ENCODE data around the gene GBP6.
"Not testable (repeated sequence)": the region's sequence is repeated elsewhere in the genome, so short reads cannot be mapped to it uniquely, and the experiment has no call there.

The GBP6 gene, protein sequence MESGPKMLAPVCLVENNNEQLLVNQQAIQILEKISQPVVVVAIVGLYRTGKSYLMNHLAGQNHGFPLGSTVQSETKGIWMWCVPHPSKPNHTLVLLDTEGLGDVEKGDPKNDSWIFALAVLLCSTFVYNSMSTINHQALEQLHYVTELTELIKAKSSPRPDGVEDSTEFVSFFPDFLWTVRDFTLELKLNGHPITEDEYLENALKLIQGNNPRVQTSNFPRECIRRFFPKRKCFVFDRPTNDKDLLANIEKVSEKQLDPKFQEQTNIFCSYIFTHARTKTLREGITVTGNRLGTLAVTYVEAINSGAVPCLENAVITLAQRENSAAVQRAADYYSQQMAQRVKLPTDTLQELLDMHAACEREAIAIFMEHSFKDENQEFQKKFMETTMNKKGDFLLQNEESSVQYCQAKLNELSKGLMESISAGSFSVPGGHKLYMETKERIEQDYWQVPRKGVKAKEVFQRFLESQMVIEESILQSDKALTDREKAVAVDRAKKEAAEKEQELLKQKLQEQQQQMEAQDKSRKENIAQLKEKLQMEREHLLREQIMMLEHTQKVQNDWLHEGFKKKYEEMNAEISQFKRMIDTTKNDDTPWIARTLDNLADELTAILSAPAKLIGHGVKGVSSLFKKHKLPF

DNA sequence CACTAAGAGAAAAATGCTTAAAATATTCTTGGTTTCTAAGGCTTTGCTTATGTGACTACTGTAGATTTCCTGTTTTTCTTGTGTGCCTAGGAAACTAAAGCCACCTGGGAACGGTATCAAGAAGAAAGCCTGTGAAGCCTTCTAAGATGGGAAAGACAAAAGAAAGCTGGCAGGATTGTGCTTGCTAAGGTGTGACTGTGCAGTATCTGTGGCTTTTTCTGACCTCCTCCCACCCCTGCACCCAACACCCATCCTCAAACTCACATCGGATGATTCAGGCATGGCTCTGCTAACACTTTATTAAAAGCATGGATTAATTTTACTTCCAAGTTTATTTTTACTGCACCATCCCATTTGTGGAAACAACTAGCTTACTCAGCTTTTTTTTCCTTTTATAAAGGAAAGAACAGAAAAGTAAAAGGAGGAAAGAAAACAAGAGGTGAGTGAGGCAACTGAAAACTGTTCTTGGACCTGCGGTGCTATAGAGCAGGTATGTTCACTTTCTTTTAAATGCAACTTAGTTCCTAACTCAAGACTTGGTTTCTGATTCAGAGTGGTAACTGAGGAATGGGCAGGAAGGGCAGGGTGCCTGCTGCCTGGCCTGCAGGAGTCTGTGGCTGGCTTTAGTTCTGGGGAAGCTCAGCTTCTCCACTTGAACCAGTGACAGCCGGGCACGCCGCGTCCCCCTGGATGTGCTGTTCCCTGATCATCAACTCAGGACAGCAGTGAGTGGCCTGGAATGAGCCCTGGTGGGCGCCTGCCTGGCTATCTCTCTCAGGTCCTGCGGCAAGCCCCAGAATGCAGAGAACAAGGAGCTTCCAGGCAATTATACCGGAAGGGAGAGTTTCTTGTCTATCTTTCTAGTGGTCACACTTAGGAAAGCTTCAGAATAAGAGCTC lies at the start of gene GBP6:
Gene GBP6 (plus strand): TSS at position 422 of the 899 bp plus-strand sequence. CDS start 4,493 bp downstream, outside the sequence.
- DNase-seq: no peak

DNA sequence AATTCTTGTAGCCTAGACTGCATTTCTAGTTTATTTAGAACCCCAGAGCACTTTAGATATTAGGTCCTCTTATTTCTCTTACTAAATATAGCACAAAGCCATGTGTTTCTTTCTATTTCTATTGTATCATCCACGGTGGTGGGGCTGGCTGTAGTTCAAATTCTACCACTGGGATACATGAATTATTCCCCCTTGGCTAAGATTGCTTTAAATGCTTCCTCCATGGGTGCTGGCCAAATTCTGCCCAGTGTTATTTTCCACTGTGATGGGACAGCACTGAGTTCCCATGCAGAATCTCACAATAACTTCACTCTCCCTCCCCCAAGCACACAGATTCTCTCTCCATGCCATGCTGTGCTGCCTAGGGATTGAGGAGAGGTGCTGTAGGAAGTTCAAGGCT lies 41.5 kb upstream of the GBP6 start:
- DNase-seq: no peak

DNA sequence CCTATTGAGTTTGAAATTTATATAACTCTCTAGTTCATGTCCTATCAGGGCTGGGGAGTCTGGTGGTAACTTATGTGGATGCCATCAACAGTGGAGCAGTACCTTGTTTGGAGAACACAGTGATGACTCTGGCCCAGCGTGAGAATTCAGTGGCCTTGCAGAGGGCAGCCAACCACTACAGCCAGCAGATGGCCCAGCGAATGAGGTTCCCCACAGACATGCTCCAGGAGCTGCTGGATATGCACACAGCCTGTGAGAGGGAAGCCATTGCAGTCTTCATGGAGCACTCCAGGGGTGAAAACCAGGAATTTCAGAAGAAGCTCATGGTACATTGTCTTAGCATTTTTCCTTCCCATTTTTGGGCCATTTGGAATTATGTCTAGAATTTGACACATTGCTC lies 32.0 kb upstream of the GBP6 start:
- no peak for DNase-seq

DNA sequence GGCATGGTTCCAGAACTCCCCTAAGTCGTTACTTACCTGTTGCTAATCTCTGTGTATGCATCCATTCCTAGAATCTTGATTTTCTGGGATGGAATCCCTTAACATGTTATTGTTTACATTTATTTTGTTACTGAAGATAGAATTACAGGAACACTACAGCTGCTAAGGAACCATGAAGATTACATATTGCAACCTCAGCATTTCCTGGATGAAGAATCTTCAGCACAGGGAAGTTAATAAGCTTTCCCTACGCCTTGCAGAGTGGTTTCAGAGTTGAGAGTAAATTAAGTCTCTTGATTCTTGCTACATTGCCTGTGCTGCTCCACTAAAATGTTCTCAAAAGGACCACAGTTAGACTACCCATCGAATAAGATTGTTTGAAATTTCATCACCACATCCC lies 31.4 kb upstream of the GBP6 start:
- no peak for DNase-seq

DNA sequence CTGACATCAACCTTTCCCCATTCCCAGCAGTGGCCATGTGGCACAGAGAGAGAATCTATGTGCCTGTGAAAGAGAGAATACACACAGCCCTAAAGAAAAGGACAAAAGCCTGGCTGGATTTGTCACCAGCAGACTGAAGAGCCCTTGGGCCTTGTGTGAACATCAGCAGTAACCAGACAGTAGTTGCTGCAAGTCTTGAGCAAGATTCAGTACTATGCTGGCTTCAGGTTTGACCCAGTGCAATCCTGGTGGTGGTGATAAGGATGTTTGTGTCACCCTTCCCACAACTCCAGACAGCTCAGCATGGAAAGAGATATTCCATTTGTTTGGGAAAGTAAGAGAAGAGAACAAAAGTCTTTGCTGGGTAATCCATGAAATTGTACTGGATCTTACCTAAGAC lies 28.4 kb upstream of the GBP6 start:
- no peak for DNase-seq

DNA sequence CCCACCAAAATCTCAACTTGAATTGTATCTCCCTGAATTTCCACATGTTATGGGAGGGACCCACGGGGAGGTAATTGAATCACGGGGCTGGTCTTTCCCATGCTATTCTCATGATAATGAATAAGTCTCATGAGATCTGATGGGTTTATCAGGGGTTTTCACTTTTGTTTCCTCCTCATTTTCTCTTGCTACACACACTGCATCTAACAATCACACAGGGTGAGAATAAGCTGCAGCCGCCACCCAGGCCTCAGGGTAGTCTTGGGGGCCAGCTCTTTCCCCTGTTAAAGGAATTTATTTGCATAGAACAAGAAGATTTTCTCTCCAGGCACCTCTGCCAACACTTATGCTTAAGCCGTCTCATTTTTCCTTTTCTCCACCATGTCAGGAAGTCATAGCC lies 26.0 kb upstream of the GBP6 start:
- no peak for DNase-seq

DNA sequence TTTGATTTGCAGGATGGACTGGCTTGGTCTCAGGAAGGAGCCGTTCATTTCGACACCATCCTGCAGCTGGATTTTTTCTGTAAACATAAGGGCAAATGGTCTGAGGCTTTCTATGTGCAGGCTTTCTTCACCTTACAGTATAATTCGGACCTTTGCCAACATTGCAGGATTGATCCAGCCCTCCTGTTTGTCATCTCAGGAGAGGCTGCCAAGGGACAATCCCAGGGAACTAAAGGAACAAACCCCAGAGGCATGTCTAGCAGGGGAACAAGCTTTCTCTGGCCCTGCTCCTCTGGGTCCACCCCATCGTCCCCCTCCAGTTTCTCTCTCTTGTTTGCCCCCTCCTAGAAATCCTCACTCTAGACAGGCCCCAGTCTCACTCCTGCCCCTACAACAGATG lies 24.8 kb upstream of the GBP6 start:
- DNase-seq: no peak

DNA sequence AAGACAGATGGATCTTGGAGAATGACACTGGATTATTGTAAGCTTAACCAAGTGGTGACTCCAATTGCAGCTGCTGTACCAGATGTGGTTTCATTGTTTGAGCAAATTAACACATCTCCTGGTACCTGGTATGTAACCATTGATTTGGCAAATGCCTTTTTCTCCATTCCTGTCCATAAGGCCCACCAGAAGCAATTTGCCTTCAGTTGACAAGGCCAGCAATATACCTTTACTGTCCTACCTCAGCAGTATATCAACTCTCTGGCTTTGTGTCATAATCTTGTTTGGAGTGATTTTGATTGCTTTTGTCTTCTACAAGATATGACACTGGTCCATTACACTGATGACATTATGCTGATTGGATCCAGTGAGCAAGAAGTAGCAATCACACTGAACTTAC lies 18.4 kb upstream of the GBP6 start:
- DNase-seq: not testable (repeated sequence)

DNA sequence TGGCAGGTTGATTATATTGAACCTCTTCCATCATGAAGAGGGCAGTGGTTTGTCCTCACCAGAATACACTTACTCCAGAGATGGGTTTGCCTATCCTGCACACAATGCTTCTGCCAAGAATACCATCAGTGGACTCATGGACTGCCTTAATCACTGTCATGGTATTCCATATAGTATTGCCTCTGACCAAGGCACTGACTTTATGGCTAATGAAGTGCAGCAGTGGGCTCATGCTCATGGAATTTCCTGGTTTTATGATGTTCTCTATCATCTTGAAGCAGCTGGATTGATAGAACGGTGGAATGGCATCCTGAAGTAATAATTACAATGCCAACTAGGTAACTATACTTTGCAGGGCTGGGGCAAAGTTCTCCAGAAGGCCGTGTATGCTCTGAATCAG lies 16.6 kb upstream of the GBP6 start:
- DNase-seq: no peak

DNA sequence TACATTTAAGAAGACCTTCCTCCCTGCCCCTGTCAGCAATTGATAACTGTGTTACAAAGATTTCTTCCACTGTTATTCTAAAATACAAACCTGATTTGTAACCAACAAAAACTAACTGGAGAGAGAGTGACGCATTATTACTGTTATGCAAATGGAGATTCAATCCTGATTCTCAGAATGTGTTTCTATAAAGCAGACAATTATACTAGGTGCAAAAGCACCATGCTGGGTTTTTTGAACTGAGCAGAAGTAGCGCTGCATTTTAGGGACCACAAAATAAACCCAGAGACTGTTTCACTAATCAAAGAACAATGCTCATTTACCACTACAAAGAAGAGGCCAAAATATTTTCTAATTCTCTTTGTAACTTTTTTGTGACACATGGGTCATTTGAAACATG lies 13.6 kb upstream of the GBP6 start:
- no peak for DNase-seq

DNA sequence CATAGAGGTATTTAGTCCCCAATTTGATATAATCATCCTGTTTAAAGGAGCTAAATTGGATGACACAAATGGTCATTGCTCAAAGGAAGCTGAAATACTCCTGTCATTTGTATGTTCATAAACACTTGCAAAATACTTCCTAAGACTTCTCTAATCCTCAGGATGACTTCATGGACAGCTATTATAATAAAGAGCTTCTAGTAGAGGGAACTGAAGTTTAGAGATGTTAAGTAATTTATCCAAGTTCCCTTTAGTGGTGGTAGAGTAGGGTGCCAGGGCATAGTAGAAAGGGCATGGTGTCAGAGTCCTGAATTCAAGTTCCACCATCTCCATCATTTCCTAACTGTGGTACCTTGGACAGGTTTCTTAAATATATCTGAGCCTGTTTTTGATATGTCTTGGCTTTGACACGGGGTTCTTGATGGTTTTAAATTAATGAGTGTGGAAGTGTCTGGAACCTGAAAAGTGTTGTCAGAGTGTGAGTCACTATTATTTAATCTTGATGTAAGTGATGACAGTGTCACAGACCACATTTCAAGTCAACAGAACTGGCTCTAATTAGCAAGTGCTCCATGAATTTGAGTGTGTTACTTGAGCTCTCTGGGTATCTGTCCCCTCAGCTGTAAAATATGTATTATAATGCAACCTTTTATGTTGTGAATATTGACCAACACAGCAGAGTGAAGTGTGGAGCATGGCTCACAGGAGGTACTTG lies 12.1 kb upstream of the GBP6 start:
- no peak for DNase-seq

DNA sequence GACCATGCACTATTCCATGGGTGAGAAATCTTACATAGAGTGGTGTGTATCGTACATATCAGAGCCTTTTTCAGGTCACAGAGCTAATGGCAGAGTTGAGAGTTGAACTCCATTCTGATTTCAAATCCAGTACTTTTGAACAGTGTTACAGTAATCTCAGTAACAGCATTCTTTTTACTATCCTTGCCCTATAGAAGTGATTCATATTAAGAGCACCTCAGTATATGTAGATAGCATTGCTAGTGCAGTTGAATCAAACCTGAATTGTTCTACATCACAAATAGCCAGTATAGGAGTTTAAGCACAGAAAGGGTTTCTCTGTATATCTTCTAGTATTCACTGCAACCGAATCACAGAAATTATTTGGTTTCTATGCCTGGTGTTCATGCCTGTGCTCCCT lies 11.4 kb upstream of the GBP6 start:
- DNase-seq: no peak

DNA sequence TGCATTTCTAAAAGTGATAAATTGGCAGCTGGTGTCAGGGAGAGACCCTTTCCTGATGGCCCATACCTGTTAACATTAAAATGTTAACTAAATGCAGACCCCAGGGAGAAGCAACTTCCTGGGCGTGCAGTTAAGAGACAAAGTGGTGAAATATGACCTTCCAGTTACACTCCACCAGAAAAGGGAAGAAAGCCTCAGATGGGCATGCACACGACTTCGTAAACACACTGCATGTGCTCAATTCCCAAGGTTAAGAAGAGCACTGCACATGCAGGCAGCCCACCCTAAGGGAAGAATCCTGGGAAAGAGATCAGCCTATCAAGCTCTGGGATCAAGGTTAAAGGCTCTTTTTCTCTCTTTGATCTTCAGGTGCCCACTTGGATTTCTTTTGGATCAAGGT lies 9.7 kb upstream of the GBP6 start:
- no peak for DNase-seq

DNA sequence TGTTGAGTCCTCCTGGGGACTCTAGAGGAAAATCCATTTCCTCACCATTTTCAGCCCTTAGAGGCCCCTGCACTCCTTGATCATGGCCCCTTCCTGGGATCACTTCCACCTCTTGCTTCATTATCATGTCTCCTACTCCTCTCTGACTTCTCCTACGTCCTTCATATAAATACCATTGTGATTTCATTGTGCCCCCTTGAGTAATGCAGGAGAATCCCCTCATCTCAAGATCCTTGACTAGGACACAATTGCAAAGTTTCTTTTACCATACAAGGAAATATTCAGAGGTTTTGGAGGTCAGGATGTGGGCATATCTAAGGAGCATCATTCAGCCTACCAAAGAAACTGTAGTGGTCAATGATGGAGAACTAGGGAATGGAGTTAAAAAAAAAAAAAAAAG lies 8.8 kb upstream of the GBP6 start:
- DNase-seq: no peak

DNA sequence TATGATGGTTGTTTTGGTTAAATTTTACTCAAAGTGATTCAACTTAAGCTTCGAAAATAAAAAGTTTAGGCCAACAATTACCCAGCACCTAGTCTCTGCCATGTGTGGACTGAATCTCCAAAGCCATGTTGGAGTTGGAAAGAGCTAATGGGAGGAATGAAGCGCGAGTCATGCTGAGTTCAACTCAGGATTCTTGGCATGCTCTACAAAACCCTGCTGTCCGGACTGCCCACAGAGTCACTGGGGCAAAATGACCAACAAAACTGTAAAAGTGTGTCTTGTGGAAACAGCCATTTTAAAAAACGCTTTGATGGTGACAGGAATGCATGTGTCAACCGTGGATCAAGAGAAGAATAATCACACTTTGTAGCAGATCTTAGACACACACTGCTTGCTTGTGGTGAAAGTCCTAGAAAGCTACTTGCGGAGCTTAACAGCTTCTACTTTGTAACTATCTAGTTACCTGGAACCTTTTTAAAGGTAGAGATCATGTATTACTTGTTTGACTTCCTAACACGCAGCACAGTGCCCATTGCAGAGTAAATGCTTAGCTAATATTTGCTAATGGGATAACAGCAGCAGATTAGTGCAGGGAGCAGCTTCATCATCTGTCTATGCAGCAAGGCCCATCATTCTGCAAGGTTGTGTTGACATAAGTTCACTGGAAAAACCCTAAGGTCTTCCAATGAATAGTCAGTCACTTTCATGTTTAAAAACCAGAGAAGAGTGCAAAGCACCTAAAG lies 7.0 kb upstream of the GBP6 start:
- DNase-seq: peak; percentile 24

DNA sequence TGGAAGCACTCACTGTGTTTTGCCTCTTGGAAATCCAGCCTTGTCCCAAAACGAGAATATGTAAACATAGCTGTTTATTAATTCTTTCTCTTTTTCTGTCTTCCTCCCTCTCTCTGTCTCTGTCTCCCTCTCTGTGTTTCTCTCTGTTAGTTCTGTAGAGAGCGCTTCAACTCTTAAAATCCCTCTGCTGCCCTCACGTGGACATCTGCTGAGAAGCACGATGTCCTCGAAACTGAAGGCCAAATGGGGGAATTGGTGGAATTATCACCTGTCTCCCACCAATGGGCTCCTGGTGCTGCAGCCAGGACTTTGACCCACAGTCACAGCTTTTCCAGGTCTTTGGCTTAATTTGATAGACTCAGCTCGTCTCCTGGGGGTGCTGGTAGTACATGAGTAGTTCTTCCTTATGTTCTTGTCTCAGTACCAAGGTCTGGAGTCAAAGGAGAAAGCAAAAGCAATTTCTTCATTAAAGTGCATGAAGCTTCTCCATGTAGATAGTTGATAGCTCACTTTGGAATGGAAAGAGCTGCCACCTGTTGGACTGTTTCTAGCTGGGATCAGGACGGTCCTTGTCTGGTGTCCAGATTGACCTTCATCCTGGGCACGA lies 5.5 kb upstream of the GBP6 start:
- peak; percentile 79 for DNase-seq

DNA sequence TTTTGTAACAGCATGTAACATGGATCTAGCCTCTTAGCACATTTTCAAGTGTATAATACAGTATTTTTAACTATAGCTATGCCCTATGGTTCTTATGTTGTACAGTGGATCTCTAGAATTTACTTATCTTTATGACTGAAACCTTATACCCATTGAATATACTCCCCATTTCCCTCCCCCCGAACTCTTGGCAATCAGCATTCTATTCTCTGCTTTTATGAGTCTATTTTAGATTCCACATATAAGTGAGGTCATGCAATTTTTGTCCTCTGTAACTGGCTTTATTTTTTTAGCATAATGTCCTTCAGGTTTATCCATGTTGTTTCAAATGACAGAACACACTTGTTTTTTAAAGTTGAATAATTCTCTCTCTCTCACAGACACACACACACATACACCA lies 3.1 kb upstream of the GBP6 start:
- DNase-seq: no peak

DNA sequence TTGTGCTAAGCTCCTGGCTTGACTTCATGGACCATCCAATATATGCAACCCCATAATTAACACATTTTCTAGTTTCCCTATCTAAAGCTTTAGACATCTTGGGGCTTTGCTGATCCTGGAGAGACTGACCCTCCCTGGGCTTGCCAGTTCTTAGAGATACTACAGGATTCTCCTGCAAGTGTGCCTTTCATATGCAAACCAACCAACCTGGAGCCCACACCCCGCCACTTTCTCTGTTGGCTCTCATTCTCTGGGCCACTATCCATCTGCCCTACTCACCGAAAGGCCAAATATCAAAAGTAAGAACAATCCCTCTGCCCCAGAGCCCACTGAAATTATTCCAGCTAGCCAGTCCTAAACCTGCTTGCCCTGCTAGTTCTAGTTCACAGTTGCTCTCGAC lies 2.2 kb upstream of the GBP6 start:
- no peak for DNase-seq

DNA sequence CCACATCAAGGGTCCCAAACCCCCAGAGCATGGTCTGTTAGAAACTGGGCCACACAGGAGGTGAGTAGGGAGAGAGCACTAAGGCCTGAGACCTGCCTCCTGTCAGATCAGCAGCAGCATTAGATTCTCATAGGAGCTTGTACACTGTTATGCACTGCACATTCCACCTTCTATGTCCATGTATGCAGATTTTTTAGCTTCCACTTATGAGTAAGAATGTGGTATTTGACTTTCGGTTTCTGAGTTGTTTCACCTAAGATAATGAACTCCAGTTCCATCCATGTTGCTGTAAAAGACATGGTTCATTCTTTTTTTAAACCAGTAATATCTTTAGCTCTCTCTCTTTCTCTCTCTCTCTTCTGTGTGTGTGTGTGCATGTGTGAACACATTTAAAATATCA lies 663 bp upstream of the GBP6 start:
- peak; percentile 78 for DNase-seq

DNA sequence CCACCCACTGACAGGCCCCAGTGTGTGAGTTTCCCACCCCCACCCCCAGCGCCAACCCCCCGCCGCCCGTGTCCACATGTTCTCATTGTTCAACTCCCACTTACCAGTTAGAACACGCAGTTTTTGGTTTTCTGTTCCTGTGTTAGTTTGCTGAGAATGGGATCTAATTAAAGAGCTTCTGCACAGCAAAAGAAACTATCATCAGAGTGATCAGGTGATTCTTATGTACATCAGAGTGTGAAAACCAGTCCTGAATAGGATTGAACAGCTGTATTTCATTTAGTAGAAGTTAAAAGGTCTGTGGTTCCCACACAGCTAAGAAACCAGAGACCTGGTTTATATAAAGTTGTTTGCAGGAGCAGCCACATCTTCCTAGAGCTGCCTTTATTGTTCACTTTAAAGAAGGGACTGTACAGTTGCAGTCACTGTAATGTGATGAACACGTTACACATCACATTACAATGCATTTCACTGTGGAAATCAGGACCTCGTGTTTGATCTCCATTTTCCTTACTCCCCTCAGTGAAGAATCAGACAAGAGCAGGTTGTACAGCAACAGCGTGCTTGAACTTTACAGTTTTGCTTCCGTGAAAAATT lies 1.2 kb downstream of the GBP6 start:
- DNase-seq: no peak

DNA sequence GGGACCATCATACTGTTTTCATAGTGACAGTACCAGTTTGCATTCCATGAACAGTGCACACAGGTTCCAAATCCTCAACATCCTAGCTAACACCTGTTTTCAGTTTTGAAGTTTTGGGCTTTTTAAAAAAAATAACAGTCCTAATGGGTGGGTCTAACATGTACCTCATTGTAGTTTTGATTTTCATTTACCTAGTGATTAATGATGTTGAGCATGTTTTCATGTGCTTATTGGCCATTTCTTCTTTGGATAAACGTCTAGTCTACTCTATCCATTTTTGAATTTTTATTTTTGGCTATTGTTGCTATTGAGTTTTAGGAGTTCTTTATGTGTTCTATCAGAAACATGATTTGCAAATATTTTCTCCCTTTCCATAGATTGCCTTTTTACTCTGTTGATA lies 3.4 kb downstream of the GBP6 start:
- DNase-seq: no peak

All from kidney glomerular epithelial cell (primary cell).